ENCODE results near the gene DMAP1. TPM values are rescaled to one million over a fixed set of nuclear protein-coding genes. Genes with fewer than 3 reads are reported as not detected.

Gene DMAP1
- total RNA-seq, 1 donor from 2014 or later: 87.9 TPM

DNA sequence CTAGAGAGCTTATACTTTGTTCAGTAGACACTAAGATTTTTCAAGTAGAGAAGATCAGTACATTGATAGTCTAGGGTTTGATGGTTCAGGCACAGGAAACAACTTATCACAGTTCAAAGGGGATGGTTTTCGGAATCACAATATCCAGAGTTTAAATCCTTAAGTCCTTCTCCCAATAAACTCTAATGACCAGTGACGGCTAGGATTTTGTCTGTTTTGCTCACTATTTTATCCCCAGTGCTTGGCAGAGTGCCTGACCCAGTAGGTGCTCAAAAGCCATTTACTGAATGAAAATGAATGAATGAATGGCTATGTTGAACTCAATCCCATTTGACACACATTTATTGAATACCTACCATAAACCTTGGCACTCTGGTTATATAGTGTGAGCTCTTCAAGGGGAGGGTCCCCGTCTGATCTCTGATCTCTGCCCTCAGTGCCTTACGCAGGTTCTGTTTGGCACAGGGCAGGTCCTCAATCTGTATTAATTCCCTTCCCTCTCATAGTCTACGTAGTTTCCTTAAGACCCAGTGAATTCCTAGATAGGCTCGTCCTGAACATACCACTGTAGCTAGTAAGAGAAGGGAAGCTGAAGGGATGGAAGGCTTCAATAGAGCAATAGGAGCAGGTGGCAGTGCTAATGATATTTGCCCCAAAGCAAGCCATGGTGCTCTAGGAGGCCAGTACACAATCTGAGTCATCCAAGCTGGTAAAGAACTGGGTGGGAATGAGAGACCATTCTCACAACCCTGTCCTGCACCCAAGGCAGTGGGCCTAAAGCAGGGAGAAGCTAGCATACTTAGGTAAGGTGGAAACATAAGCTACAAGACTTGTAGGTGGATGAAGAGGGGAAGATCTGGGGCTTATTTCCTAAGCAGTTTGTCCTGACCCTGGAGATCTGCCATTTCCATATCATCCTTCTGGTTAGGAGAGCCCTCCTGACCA, 53.4 kb downstream of the DMAP1 start:
- Mint-ChIP-seq H3K4me1 (ENCODE audit: unreplicated experiment) (peaks cover 19% of the 10 kb centered on the region), H3K27me3 (ENCODE audit: unreplicated experiment) (peaks cover 5% of the 10 kb centered on the region), H3K4me3 (ENCODE audit: unreplicated experiment) (no peak overlapping the region), H3K36me3 (ENCODE audit: low read depth, unreplicated experiment) (peaks cover 15% of the 10 kb centered on the region), H3K27ac (ENCODE audit: unreplicated experiment) (no peak overlapping the region), H3K9me3 (ENCODE audit: unreplicated experiment) (no peaks in the 10 kb centered on the region)
- no peak for DNase-seq (ENCODE audit: low spot score)
- TF ChIP-seq, protein P1, sequence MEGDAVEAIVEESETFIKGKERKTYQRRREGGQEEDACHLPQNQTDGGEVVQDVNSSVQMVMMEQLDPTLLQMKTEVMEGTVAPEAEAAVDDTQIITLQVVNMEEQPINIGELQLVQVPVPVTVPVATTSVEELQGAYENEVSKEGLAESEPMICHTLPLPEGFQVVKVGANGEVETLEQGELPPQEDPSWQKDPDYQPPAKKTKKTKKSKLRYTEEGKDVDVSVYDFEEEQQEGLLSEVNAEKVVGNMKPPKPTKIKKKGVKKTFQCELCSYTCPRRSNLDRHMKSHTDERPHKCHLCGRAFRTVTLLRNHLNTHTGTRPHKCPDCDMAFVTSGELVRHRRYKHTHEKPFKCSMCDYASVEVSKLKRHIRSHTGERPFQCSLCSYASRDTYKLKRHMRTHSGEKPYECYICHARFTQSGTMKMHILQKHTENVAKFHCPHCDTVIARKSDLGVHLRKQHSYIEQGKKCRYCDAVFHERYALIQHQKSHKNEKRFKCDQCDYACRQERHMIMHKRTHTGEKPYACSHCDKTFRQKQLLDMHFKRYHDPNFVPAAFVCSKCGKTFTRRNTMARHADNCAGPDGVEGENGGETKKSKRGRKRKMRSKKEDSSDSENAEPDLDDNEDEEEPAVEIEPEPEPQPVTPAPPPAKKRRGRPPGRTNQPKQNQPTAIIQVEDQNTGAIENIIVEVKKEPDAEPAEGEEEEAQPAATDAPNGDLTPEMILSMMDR (IDR thresholded peaks at IDR 0.05; ENCODE audit: unreplicated experiment): no peak

DNA sequence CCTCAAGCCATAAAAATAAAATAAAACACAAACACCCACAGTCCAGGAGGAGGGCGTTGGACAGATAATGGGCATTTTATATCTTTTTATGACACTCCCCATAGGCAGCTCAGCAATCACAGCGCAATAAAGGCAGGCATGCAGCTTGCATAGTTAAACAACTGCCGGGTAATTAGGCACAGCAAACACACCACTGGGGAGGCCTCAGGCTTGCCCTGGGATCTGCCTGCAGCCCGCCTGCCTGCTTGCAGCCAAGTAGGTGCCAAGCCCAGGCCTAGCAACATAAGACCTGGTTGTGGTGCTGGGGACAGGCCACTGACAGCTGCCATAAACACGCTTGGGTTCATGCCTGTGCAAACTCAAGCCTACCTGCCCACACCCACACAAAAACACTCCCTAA, 54.2 kb downstream of the DMAP1 start:
- H3K36me3 Mint-ChIP-seq (ENCODE audit: low read depth, unreplicated experiment): peaks cover 15% of the 10 kb centered on the region
- H3K27me3 Mint-ChIP-seq (ENCODE audit: unreplicated experiment): peaks cover 5% of the 10 kb centered on the region
- TF ChIP-seq, protein P1 (IDR thresholded peaks at IDR 0.05; ENCODE audit: unreplicated experiment): no peak
- H3K4me3 Mint-ChIP-seq (ENCODE audit: unreplicated experiment): no peak overlapping the region
- H3K9me3 Mint-ChIP-seq (ENCODE audit: unreplicated experiment): no peaks in the 10 kb centered on the region
- H3K27ac Mint-ChIP-seq (ENCODE audit: unreplicated experiment): no peak overlapping the region
- DNase-seq (ENCODE audit: low spot score): no peak
- H3K4me1 Mint-ChIP-seq (ENCODE audit: unreplicated experiment): peaks cover 11% of the 10 kb centered on the region

DNA sequence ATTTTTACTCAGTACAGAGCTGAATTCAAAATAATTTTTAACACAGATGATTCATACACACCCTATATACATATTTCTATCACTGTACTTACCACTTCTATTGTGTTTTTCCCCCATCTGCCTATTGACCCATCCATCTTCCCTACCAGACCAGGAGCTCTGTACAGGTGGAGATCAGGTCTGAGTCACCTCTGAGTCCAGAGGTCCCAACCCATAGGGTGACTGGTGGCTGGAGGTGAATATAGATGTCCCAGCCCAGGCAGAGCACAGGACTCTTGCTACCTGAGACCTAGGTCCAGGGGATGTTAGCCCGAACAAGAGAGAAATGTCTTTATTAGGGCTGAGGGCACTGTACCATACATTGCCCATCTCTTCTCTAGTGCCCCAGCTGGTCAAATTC, 54.8 kb downstream of the DMAP1 start:
- no peak for DNase-seq (ENCODE audit: low spot score)
- TF ChIP-seq, protein P1 (IDR thresholded peaks at IDR 0.05; ENCODE audit: unreplicated experiment): no peak
- H3K4me1 Mint-ChIP-seq (ENCODE audit: unreplicated experiment): peaks cover 5% of the 10 kb centered on the region

More for the DNA sequence above, 54.8 kb downstream of the DMAP1 start:
- no peaks in the 10 kb centered on the region for H3K9me3 Mint-ChIP-seq (ENCODE audit: unreplicated experiment)
- H3K27me3 Mint-ChIP-seq (ENCODE audit: unreplicated experiment): peaks cover 5% of the 10 kb centered on the region
- H3K36me3 Mint-ChIP-seq (ENCODE audit: low read depth, unreplicated experiment): peaks cover 10% of the 10 kb centered on the region
- no peak overlapping the region for H3K4me3 Mint-ChIP-seq (ENCODE audit: unreplicated experiment)
- no peak overlapping the region for H3K27ac Mint-ChIP-seq (ENCODE audit: unreplicated experiment)

Other genes starting within 250 kb of the DMAP1 start
- gene DPH2, start 243.5 kb upstream of the DMAP1 start, total RNA-seq (ENCODE audit: unreplicated experiment): 17.1 TPM
- 94.5 TPM for gene ATP6V0B, start 238.5 kb upstream of the DMAP1 start, total RNA-seq (ENCODE audit: unreplicated experiment)
- gene B4GALT2, start 234.3 kb upstream of the DMAP1 start, total RNA-seq (ENCODE audit: unreplicated experiment): 35.4 TPM
- 4.2 TPM for gene CCDC24, start 221.9 kb upstream of the DMAP1 start, total RNA-seq (ENCODE audit: unreplicated experiment)
- 2.8 TPM for gene SLC6A9, start 182.0 kb upstream of the DMAP1 start, total RNA-seq (ENCODE audit: unreplicated experiment)
- gene KLF17, start 94.7 kb upstream of the DMAP1 start, total RNA-seq (ENCODE audit: unreplicated experiment): 0.23 TPM
- gene KLF18, start 71.8 kb upstream of the DMAP1 start, total RNA-seq (ENCODE audit: unreplicated experiment): not detected
- 42.6 TPM for gene ERI3, start 141.8 kb downstream of the DMAP1 start, total RNA-seq (ENCODE audit: unreplicated experiment)
- gene RNF220, start 191.8 kb downstream of the DMAP1 start, total RNA-seq (ENCODE audit: unreplicated experiment): 87.5 TPM

Data from endothelial cell (in vitro differentiated cells).